GM12878 (cell line): Measurements from ENCODE around the gene PIAS1. TPM values are rescaled to one million over a fixed set of nuclear protein-coding genes. Genes with fewer than 3 reads are reported as not detected.

Experiments used
- ATAC-seq: fragments of 200-7000 bp; cut with Tn5 transposase; 3 replicates; pipeline ENCODE4 v1.9.1; 2020; ENCODE audit warnings: mild to moderate bottlenecking, moderate library complexity
- BruUV-seq: library from RNA; stranded (reverse); fragments of 400-500 nt; replicated peaks from 2 replicates; lab custom pipeline; 2021; lab: Mats Ljungman, UMichigan
- CTCF ChIA-PET: fragments of 300-600 bp; sonication (Branson Sonifier 250); formaldehyde crosslinking; extraction: SDS; loops from one replicate; lab custom pipeline; 2021; ENCODE audit warnings: inconsistent platforms; lab: Yijun Ruan, JAX
- POLR2A ChIA-PET: fragments of 350-600 bp; formaldehyde crosslinking; extraction: SDS; loops from one replicate; lab custom pipeline; 2021; ENCODE audit warnings: inconsistent platforms; lab: Charles Lee
- RAD21 ChIA-PET: fragments of 300-600 bp; sonication (Branson Sonifier 250); formaldehyde crosslinking; loops from one replicate; lab custom pipeline; 2023; ENCODE audit warnings: antibody characterized with exemption; ENCODE audit not compliant: unreplicated experiment; lab: Charles Lee
- SMC1A ChIA-PET: fragments of 300-600 bp; sonication (Branson Sonifier 250); formaldehyde crosslinking; loops from one replicate; lab custom pipeline; 2023; ENCODE audit not compliant: unreplicated experiment, uncharacterized antibody; lab: Charles Lee
- DNase-seq: peaks from one replicate; pipeline ENCODE4 v3.0.0-alpha.2; 2011; ENCODE audit warnings: low read depth, low spot score
- FAIRE-seq: peaks from 3 replicates; lab custom pipeline; 2011; peaks lifted over from hg19 to GRCh38; lab: Jason Lieb, UNC
- H2AFZ ChIP-seq: 2 replicates; pipeline ENCODE4 v1.6.0; 2011; ENCODE audit warnings: low read depth, low read length, control low read depth; ENCODE audit not compliant: control insufficient read depth
- H3K27ac ChIP-seq: 2 replicates; pipeline ENCODE4 v1.5.1; 2011; ENCODE audit warnings: control low read depth; ENCODE audit not compliant: control insufficient read depth, insufficient read depth
- H3K27me3 ChIP-seq, 2 experiments: replicated peaks in 1 of 2; 2 replicates each; pipeline versions ENCODE4 v1.6.0 to v1.6.1; 2011; ENCODE audit warnings: low read length in 1 of 2; ENCODE audit not compliant: control insufficient read depth in 2 of 2, insufficient read depth in 2 of 2
- H3K36me3 ChIP-seq, 2 experiments: 2 replicates each; pipeline ENCODE4 v1.5.1; 2011; ENCODE audit warnings: low read length in 1 of 2; ENCODE audit not compliant: control insufficient read depth in 2 of 2, insufficient read depth in 2 of 2
- H3K4me1 ChIP-seq: 2 replicates; pipeline ENCODE4 v1.6.1; 2011; ENCODE audit warnings: mild to moderate bottlenecking, low read length, moderate library complexity, mixed read lengths; ENCODE audit not compliant: control insufficient read depth, insufficient read depth
- H3K4me2 ChIP-seq: 2 replicates; pipeline ENCODE4 v1.6.0; 2011; ENCODE audit warnings: control low read depth; ENCODE audit not compliant: control insufficient read depth, insufficient read depth
- H3K4me3 ChIP-seq: fragments of 200-600 bp; sonication (generic); 2 replicates; pipeline ENCODE4 v1.5.1; 2016
- H3K79me2 ChIP-seq: 2 replicates; pipeline ENCODE4 v1.6.0; 2011; ENCODE audit warnings: low read length; ENCODE audit not compliant: control insufficient read depth, insufficient read depth
- H3K9ac ChIP-seq: 2 replicates; pipeline ENCODE4 v1.8.0; 2011; ENCODE audit warnings: low read length, control low read depth, mixed read lengths; ENCODE audit not compliant: control insufficient read depth, insufficient read depth
- H3K9me3 ChIP-seq: replicated peaks from 3 replicates; pipeline ENCODE4 v1.5.1; 2011; ENCODE audit warnings: mild to moderate bottlenecking, low read length; ENCODE audit not compliant: control insufficient read depth, insufficient read depth
- H4K20me1 ChIP-seq: 2 replicates; pipeline ENCODE4 v1.6.0; 2011; ENCODE audit not compliant: control insufficient read depth, insufficient read depth
- CBX3 ChIP-seq: fragments of 200-600 bp; sonication (generic); IDR thresholded peaks from 2 replicates; pipeline ENCODE4 v1.6.1; 2016; ENCODE audit warnings: low read depth, borderline replicate concordance
- IKZF1 ChIP-seq: fragments of 450-650 bp; conservative IDR thresholded peaks from 2 replicates; pipeline ENCODE4 v1.6.1; 2017; ENCODE audit warnings: antibody characterized with exemption, mild to moderate bottlenecking
- MEF2A ChIP-seq: IDR thresholded peaks from 2 replicates; pipeline ENCODE4 v1.6.1; 2011; ENCODE audit warnings: low read depth, mild to moderate bottlenecking, low read length, moderate library complexity; ENCODE audit not compliant: insufficient read depth
- MEF2B ChIP-seq: fragments of 450-650 bp; IDR thresholded peaks from 2 replicates; pipeline ENCODE4 v1.6.1; 2018; ENCODE audit warnings: mild to moderate bottlenecking, moderate library complexity; ENCODE audit not compliant: partially characterized antibody, poor library complexity, severe bottlenecking
- MTA3 ChIP-seq: IDR thresholded peaks from 2 replicates; pipeline ENCODE4 v1.6.1; 2012; ENCODE audit warnings: low read length, inconsistent platforms, borderline replicate concordance
- NFYB ChIP-seq: IDR thresholded peaks from 2 replicates; pipeline ENCODE4 v1.6.1; 2011; ENCODE audit warnings: low read depth, mild to moderate bottlenecking, low read length, improper control_type of control experiment, moderate library complexity; ENCODE audit not compliant: insufficient read depth
- NKRF ChIP-seq: fragments of 450-650 bp; conservative IDR thresholded peaks from 2 replicates; pipeline ENCODE4 v1.6.1; 2017; ENCODE audit warnings: mild to moderate bottlenecking, moderate library complexity
- PKNOX1 ChIP-seq: fragments of 450-650 bp; IDR thresholded peaks from 2 replicates; pipeline ENCODE4 v1.6.1; 2016; ENCODE audit warnings: mild to moderate bottlenecking
- RAD21 ChIP-seq: IDR thresholded peaks from 2 replicates; pipeline ENCODE4 v1.6.1; 2011; ENCODE audit warnings: mild to moderate bottlenecking, low read depth, low read length, moderate library complexity; ENCODE audit not compliant: insufficient read depth
- RAD51 ChIP-seq: fragments of 450-650 bp; IDR thresholded peaks from 2 replicates; pipeline ENCODE4 v1.6.1; 2016; ENCODE audit warnings: moderate library complexity, mild to moderate bottlenecking, inconsistent platforms
- SIN3A ChIP-seq: IDR thresholded peaks from 2 replicates; pipeline ENCODE4 v1.6.1; 2012; ENCODE audit warnings: low read depth, low read length, improper control_type of control experiment
- SMAD5 ChIP-seq: IDR thresholded peaks from 2 replicates; pipeline ENCODE4 v1.6.1; 2016; ENCODE audit warnings: antibody characterized with exemption, low read depth
- TARDBP ChIP-seq: IDR thresholded peaks from 2 replicates; pipeline ENCODE4 v1.6.1; 2016; ENCODE audit warnings: borderline replicate concordance
- TCF3 ChIP-seq: IDR thresholded peaks from 2 replicates; pipeline ENCODE4 v1.6.1; 2012; ENCODE audit warnings: low read depth, mild to moderate bottlenecking, low read length, borderline replicate concordance; ENCODE audit not compliant: insufficient read depth
- WRNIP1 ChIP-seq: IDR thresholded peaks from 2 replicates; pipeline ENCODE4 v1.6.1; 2011; ENCODE audit warnings: low read depth, low read length, improper control_type of control experiment, borderline replicate concordance
- ZBTB4 ChIP-seq: fragments of 450-650 bp; formaldehyde crosslinking; IDR thresholded peaks from 2 replicates; pipeline ENCODE4 v1.4.0; 2022; ENCODE audit warnings: mild to moderate bottlenecking, moderate library complexity
- WGBS: methylation state at CpG from one replicate; pipeline ENCODE4 v1.1.6; 2016; ENCODE audit warnings: low lambda C conversion rate; ENCODE audit not compliant: insufficient replicate concordance, insufficient coverage; ENCODE audit errors: missing lambda C conversion rate; 5-methylcytosine and 5-hydroxymethylcytosine counted together
- in situ Hi-C: fragments of 300-500 bp; cut with MboI; formaldehyde crosslinking; loops from 9 replicates; pipeline ENCODE4 v1.14.3; 2018; ENCODE audit warnings: mixed read lengths
- intact Hi-C: fragments of 100-400 bp; cut with micrococcal nuclease; formaldehyde crosslinking; loops from one replicate; pipeline ENCODE4 v1.14.2; 2022; ENCODE audit not compliant: unreplicated experiment
- polyA plus RNA-seq, 11 experiments: library from polyadenylated mRNA; depleted of rRNA in 4 of 11; unstranded in 6 of 11; stranded (reverse) in 5 of 11; fragments of >200 nt; fragmentation: Nextera tagmentation in 4 of 11; fragmentation: Illumina TruSeq in 1 of 11; extraction: Ambion mirVana in 4 of 11; extraction: Trizol in 1 of 11; gene quantifications; 1 replicate in 1 of 11; 2 replicates in 10 of 11; pipeline versions ENCODE4 v1.2.1 to v1.2.3, GENCODE V29; 2011 to 2016; ENCODE audit warnings: inconsistent platforms in 2 of 11, missing spikeins in 2 of 11, low read depth in 1 of 11
- total RNA-seq, 4 experiments: library from RNA; depleted of rRNA in 3 of 4; stranded (reverse); fragments of >200 nt in 3 of 4; fragmentation: Illumina TruSeq in 1 of 4; extraction: Trizol in 1 of 4; gene quantifications; 2 replicates each; pipeline versions ENCODE4 v1.2.1 to v1.2.3, GENCODE V29; 2013 to 2021

PIAS1 gene
- total and polyA plus RNA-seq, 10 of the 15 experiments (the other 5 are each of a cell fraction or from before 2014, with no cell fraction given): 20.2 to 96.3 (median 37.0) TPM

- H3K79me2 ChIP-seq: peaks cover 100% of the 10 kb centered on the region
- TF ChIP-seq TARDBP: no peak
- no peak for TF ChIP-seq WRNIP1
- no peak for TF ChIP-seq RAD21
- no peak for TF ChIP-seq CBX3
- TF ChIP-seq RAD51: no peak
- no peak for TF ChIP-seq MTA3
- no peak for TF ChIP-seq PKNOX1
- TF ChIP-seq MEF2B: no peak
- no peak for TF ChIP-seq IKZF1
- TF ChIP-seq ZBTB4 (CRISPR knock-in tag): no peak
- TF ChIP-seq NKRF: no peak
- TF ChIP-seq NFYB: no peak
- no peak for TF ChIP-seq SIN3A
- TF ChIP-seq SMAD5: no peak
- no peak for TF ChIP-seq TCF3
- no peak for TF ChIP-seq MEF2A
- intact Hi-C loops: loop anchor here (5.0 kb wide), 1 partner anchor 93 kb away; no protein-coding TSS in a partner anchor
- H3K9ac ChIP-seq: no peak overlapping the region
- WGBS: 95% methylated on average over 6 of the region's 6 CpGs
- no peak overlapping the region for H2AFZ ChIP-seq
- FAIRE-seq (no peak), ATAC-seq (no peak), DNase-seq (no peak)
- H3K27ac ChIP-seq: no peak overlapping the region
- H3K4me3 ChIP-seq: no peak overlapping the region
- H3K4me1 ChIP-seq: no peaks in the 10 kb centered on the region
- peaks cover 0 to 12% of the 10 kb centered on the region in 2 experiments; a peak in 1 of 4 replicates for H3K36me3 ChIP-seq
- ChIA-PET CTCF (interaction anchor here (0.6 kb wide), 1 partner anchor 96 kb away, joined by 3 read pairs; no protein-coding TSS in a partner anchor), POLR2A (interaction anchor here (0.6 kb wide), 1 partner anchor 165 kb away, joined by 5 read pairs; no protein-coding TSS in a partner anchor), RAD21 (no interaction called here), SMC1A (interaction anchor here (0.7 kb wide), 1 partner anchor 93 kb away, joined by 3 read pairs; no protein-coding TSS in a partner anchor)
- in situ Hi-C loops: loop anchor here (5.0 kb wide), 1 partner anchor 197 kb away; no protein-coding TSS in a partner anchor
- H3K27me3 ChIP-seq: no peaks in the 10 kb centered on the region
- H3K9me3 ChIP-seq: peaks cover 2% of the 10 kb centered on the region; the same call in 2 of the 3 replicates
- no peak overlapping the region for H3K4me2 ChIP-seq
- no TSS peak for BruUV-seq
- no peaks in the 10 kb centered on the region for H4K20me1 ChIP-seq
Observed at GRCh38 chr15:68059630-68060029, 5.5 kb downstream of the PIAS1 start.
